ENCODE data around the gene GPER1. TPM values are rescaled to one million over a fixed set of nuclear protein-coding genes. Genes with fewer than 3 reads are reported as not detected.

Gene GPER1
- total RNA-seq, 1 donor from 2014 or later: 1.2 TPM

DNA sequence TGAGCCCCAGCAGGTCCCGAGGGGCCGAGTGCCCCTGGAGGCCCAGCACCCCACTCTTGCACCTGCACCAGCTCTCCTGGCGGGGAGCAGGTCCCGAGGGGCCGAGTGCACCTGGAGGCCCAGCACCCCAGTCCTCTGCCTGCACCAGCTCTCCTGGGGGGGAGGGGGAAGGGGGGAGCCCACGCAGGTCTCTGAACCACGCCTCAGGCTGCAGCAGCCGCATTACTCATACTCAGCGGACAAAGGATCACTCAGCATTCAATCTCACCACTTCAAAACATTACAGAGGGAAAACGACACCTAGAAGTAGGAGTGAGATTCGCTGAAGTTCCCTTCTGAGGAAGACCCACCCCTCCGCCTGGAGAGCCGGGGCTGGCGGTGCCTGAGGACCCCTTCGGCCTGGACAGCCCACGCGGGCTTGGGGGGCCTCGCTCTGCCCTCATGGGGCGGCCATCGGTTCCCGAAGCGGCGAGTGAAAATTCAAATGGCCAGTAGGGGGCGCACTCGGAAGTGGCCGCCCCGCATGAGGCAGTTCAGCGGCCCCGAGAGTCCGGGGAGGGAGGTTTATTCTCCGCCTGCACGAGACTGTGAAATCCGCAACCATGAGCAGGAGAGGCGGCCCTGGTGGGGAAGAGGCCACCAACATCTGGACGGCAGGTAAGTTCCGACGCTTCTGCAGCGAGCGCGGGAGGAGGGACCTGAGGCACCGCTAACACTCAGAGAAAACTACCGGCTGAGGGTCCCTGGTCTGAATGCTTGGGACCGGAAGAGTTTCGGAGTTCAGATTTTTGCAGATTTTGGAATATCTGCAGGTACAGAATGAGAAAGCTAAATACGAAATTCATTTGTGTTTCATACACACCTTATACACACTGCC lies 1.1 kb upstream of the GPER1 start:
- DNase-seq (ENCODE audit: low read depth in 2 of 2): peak; percentile 59 to 83

DNA sequence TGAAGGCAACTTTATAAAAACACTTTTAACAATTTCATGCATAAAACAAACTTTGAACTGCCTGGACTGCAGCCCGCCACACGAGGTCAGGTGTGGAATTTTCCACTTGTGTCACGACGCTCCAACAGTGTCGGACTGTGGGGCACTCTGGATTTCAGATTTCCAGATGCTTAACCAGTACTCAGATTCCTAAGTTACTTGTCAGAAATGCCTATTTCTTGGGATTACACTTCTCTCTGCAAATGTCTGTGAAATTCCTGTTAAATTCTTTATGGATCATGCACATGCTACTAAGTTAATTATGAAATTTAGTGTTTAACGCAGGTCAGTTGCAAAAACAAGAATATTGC lies 473 bp upstream of the GPER1 start:
- peak in 1 of 2 donors; percentile 60 for DNase-seq (ENCODE audit: low read depth in 2 of 2)

DNA sequence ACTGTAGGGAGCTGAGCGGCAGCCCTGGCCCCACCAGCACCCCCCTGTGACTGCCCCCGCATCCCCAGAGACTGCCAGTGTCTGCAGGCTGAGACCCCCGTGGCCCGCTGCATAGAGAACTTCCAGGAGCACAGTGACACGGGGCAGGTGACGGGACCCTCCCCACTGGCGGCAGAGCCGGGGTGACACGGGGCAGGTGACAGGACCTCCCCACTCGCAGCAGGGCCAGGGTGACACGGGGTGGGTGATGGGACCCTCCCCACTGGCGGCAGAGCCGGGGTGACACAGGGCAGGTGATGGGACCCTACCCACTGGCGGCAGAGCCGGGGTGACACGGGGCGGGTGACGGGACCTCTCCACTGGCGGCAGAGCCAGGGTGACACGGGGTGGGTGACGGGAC lies 2.3 kb downstream of the GPER1 start:
- DNase-seq (ENCODE audit: low read depth in 2 of 2): no peak

DNA sequence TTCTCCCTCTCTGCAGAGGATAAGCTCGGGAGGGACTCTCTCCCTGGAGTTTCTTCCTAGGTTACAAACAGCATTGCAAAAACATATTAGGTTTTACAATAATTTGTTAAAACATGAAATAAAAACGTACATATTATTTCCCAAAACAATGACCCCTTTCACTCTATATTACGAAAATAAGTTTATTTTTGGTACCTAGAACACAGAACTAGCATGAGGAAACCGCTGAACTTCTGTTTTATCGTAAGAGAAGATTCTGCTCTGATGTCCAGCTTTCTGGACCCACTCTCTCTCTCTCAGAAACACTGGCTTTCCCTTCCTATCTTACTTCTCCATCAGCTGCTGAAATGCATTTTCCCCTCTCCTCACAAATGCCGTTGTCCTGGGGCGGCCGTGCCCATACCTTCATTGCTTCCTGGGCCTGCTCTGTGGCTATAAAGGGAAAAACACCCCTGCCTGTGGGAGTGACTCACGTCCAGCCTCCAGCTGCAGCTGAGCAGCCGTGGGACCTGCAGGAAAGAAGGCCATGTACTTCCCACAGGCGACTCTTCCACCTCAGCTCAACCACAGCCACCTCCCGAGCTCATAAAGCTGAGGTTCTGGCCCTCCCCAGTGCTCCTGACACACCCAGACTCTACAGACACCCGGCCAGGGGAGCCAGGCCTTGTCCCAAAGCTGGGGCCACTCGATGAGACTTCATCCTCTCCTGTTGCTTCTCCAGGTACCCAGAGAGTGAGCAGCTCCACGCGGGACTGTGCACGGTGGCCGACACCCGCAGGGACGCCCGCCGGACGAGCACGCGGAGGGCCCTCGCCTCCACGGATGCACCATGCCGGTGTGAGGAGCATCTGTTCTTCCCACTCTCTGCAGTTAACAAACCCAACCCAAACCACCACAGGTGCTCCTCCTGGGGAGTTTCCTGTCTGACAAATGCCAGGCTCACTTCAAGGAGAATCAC lies 3.1 kb downstream of the GPER1 start:
- peak in 1 of 2 donors; percentile 40 for DNase-seq (ENCODE audit: low read depth in 2 of 2)

DNA sequence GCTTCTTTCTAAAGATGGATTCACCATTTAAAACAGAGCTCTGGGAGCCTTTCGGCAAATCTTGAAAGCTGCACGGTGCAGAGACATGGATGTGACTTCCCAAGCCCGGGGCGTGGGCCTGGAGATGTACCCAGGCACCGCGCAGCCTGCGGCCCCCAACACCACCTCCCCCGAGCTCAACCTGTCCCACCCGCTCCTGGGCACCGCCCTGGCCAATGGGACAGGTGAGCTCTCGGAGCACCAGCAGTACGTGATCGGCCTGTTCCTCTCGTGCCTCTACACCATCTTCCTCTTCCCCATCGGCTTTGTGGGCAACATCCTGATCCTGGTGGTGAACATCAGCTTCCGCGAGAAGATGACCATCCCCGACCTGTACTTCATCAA lies 3.7 kb downstream of the GPER1 start:
- DNase-seq (ENCODE audit: low read depth in 2 of 2): no peak

DNA sequence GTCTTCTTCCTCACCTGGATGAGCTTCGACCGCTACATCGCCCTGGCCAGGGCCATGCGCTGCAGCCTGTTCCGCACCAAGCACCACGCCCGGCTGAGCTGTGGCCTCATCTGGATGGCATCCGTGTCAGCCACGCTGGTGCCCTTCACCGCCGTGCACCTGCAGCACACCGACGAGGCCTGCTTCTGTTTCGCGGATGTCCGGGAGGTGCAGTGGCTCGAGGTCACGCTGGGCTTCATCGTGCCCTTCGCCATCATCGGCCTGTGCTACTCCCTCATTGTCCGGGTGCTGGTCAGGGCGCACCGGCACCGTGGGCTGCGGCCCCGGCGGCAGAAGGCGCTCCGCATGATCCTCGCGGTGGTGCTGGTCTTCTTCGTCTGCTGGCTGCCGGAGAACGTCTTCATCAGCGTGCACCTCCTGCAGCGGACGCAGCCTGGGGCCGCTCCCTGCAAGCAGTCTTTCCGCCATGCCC lies 4.3 kb downstream of the GPER1 start:
- no peak for DNase-seq (ENCODE audit: low read depth in 2 of 2)

DNA sequence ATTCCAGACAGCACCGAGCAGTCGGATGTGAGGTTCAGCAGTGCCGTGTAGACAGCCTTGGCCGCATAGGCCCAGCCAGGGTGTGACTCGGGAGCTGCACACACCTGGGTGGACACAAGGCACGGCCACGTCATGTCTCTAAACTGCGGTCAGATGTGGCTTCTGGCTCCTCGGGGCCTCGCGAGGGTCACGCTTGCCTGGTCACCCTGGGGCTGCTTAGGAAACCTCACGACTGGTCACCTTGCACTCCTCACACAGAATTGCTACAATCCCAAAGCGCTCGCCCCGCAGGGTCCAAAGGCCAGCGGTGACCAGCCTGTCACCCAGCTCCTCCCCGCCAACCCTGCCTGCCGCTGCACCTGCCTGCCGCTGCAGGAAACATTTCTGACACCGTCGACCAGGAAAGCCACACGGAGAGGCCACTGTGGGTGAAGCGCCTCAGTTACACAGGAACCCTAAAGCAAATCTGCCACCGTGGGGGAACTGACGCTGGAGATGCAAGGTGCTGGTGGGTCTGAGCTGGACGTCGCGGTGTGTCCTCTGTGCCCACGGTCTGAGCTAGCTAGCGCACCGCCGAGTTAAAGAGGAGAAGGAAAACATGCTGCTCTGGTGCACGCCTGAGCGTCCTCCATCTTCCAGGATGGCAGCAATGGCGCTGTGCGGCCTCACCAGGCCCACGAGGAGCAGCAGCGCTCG lies 5.0 kb downstream of the GPER1 start:
- DNase-seq (ENCODE audit: low read depth in 2 of 2): no peak

DNA sequence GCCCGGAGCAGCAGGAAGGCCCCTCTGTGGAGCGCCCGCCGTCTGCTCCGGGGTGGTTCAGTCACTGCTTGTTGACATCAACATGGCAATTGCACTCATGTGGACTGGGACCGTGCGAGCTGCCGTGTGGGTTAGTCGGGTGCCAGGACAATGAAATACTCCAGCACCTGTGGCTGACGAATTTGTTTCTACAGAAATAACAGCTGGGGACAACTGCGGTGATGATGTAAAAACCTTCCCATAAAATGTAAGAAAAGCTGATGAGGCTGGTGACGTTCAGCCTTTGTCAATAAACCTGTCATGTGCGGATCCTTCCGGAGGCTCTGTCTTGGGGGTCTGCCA lies 5.6 kb downstream of the GPER1 start:
- DNase-seq (ENCODE audit: low read depth in 2 of 2): no peak

DNA sequence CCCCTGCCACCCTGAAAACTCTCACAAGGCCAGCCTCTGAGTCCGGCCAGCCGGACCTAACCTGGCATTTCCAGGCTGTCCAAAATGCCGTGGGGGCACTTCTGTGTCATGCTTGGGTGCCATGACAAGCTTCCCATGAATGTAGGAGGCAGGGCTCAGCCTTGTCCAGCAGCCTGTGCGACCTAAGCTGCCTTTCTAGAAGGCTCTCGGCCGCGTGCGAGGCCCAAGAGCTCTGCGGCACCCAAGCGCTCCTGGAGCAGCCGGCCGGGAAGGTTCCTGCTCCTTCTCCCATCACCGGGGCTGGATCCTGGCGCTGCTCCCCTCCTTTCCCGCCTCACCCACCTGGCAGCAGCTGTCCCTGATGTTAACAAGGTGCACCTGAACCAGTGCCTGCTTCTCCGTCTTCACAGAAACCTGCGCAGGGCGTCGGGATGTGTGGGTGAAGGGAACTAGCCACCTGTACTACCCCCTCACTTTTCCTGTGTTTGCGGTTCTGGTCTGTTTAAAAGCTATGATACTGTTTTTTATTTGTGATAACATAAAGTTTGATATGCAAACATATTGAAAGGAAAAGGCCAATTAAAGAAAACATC lies 6.1 kb downstream of the GPER1 start:
- no peak for DNase-seq (ENCODE audit: low read depth in 2 of 2)

DNA sequence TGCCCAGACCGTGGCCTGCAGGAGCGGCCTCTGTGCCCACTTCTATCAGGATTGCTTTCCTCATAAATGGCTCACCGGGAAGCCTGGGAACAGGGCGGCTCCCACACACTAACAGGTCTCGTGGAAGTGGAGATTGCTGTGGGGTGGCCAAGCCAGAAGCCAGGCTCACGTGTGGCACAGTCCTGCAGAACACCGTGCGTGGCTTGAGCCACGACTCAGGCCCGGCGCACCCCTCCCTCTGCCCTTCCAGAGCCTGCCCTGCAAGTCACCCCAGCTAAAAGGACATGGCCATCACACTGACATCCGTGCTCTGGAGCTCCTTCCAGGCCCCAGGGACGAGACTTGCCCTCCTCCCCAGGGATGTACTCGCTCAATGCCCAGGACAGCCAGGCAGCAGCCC lies 7.0 kb downstream of the GPER1 start:
- DNase-seq (ENCODE audit: low read depth in 2 of 2): no peak

DNA sequence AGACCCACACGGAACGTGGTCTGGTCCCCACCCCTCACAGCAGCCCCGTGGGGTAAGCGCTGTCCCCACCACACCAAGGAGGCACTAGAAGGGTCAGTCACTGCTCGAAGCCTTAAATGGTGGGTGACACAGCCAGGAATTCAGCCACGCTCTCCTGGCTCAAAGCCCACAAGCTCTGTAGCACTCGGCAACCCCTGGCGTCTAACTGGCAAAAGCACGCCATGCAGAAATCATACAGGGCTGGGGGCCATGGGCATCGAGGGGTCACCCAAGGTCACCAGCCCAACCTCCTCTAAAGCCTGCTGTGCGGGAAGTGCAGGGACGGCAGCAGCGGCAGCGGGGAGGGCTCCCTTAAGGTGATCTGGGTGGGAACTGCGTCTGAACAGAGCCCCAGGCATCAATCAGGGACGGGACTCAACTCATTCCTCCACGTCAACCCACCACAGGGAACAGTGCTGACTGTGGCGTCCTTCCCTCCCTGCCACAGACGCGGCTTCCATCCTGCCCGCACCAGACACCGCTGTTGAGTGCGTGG lies 7.8 kb downstream of the GPER1 start:
- DNase-seq (ENCODE audit: low read depth in 2 of 2): no peak

DNA sequence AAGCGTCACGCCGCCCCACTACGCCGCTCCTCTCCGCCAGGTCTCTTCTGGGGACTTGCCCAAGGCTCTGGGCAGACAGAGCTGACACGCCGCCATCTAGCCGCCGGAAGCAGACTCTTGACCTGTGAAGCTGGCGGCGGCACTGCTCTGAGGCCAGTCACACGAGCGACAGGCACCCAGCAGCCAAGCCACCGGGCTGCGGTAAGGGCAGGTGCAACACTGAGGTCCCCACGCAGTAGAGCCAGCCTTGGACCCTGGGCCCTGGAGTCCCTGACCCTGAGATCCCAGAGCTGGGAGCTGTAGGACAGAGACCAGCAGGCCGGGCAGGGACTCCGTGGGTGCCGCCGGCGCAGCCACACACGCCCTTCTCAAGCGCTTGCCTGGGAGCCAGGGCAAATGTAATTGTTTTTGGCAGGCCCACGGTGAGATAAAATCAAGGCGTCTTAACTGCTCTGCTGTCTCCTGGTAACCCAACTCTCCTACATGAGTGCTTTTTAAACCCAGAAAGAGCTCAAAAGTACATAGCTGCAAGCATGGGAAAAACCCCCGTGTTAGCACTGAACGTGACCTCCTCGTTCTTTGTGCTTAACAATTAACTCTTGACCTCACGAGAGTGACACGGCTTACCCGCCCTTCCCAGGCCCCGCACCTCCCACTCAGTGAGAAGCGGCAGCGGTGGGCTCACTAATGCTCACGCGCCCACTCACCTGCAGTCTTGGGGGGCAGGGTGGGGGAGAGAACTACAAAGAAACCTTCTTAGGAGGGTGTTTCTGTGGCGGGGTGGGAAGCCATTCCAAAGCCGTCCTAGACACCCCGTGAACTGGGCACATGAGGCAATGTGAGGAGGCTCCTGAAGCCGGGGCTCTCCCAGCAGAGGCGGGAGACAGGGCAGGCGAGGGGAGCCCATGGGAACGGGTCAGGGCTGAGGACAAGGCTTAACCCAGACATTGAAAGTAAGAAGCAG lies 8.5 kb downstream of the GPER1 start:
- DNase-seq (ENCODE audit: low read depth in 2 of 2): no peak

DNA sequence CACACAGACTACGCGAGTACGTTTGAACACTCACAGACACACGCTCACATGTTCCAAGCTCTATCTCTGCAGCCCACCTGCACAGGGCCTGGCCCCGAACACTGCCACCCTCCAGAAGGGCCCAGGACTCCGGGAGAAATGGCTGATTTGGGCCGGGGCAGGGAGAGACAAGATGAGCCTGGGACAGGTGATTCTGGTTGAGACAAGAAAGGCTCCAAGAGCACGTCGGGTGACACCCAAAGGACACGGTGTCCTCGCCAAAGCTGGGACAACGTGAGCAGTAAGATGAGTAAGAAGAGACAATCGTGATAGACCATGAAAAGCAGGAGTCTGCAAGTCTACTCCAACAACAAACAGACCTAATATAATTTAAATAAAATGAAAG lies 9.2 kb downstream of the GPER1 start:
- DNase-seq (ENCODE audit: low read depth in 2 of 2): no peak

DNA sequence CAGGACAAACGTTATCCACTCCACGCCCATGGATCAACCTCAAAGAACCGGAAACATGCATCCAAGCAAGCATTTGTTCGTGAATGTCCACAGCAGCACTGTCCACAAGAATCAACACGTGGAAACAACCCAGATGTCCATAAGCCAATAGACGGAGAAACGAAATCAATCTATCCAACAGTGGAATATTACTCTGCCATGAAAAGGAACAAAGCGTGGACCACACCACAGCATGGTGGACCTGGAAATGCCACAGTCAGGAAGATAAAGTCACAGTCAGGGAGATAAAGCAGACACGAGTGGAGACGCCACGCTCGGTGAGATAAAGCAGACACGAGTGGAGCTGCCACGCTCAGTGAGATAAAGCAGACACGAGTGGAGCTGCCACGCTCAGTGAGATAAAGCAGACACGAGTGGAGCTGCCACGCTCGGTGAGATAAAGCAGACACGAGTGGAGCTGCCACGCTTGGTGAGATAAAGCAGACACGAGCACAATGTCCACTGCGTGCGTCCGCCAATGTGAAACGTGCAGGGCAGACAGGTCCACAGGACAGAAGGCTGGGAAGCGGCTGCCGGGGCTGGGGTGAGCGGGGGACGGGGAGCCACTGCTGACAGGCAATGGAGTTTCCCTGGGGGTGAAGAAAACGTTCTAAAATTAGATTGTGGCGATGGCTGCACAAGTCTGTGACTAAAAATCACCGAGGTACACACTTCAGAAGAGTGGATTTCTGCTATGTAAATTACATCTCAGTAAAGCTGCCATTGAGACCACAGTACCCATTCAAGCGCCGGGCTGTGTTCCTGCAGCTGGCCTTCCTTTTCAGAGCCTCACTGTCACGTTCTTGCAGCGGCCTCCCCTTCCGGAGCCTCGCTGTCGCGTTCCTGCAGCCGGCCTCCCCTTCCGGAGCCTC lies 10.6 kb downstream of the GPER1 start:
- DNase-seq (ENCODE audit: low read depth in 2 of 2): no peak

DNA sequence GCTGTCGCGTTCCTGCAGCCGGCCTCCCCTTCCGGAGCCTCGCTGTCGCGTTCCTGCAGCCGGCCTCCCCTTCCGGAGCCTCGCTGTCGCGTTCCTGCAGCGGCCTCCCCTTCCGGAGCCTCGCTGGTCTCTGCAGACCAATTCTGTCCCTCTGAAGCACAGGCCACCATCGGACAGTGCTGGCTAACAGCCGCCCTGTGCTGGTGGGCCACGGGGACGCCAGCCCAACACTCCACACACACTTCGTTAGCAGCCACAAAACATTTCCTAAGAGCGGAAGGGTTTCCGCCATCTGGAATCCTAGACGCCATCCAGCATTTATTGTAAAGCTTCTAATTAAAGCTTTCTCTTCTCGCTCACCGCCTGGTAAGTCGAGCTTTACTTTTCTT lies 11.2 kb downstream of the GPER1 start:
- no peak for DNase-seq (ENCODE audit: low read depth in 2 of 2)

DNA sequence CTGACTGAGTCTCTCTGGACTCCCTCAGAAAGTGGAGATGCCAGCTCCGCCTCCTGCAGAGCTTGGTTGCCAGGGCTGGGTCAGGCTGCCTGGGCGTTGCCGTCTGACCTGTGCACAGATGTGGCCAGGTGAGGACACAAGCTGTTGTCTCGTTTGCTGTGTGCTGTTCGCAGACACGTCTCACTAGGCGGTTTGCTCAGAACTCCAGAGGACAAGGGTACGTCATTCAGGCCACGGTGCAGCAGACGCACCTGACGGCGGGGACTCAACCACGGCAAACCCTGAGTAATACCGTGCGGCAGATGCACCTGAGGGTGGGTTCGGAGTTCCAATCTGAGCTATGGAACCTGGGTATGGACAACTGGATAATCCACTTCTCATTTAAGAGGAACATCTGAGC lies 11.7 kb downstream of the GPER1 start:
- DNase-seq (ENCODE audit: low read depth in 2 of 2): no peak

DNA sequence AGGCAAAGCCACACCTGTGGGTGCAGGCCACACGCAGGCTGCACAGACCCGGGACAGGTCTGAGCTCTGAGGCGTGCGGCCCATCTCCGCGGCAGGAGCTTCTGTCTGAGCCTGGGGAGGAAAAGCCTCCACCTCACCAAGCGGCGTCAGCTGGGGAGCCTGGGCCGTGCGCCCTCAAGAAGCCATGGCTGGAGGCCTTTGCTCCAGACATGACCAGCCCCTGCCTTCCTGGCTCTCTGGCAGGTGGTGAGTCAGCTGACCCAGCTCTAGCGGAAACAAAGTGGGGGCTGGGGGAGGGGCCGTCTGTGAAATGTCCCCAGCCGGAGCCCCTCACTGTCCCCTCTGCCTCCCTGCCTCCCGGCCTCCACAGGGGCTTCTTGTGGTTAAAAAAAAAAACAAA lies 12.5 kb downstream of the GPER1 start:
- peak; percentile 32 to 50 for DNase-seq (ENCODE audit: low read depth in 2 of 2)

DNA sequence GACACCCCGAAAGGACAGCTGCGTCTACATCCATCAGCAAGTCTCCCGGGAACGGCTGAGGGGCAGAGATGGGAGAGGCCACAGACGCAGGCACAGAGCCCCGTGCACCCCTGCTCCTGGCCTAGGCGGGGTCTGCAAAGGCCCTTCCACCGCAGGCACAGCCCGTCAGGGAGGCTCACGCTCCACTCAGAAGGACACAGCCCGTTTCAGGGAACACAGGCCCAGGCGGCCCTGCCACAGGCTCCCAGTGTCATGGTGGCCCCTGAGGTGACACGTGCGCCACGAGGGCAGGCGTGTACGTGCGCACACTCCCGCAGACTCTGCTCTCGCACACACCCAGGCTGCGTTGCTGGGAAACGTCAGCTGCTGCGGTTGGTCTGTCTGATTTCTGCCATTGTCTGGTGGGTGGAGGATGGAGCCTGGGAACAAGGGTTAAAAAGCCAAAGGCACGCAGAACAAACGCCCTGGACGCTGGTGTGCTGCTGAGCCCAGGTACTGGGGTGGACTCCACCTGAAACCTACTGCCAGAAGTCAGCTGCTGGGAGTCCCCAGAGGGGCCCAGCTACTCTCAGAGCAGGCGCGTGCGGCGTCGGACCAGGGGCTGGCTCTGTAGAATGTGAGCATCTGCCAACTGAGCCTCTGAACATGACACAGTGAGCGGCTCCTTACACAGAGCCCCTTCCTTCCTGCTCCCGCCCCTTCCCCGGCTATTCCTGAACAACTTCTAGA lies 13.1 kb downstream of the GPER1 start:
- no peak for DNase-seq (ENCODE audit: low read depth in 2 of 2)

Data from lung microvascular endothelial cell (primary cell).